Measurements from ENCODE around the gene UBASH3A.

DNA sequence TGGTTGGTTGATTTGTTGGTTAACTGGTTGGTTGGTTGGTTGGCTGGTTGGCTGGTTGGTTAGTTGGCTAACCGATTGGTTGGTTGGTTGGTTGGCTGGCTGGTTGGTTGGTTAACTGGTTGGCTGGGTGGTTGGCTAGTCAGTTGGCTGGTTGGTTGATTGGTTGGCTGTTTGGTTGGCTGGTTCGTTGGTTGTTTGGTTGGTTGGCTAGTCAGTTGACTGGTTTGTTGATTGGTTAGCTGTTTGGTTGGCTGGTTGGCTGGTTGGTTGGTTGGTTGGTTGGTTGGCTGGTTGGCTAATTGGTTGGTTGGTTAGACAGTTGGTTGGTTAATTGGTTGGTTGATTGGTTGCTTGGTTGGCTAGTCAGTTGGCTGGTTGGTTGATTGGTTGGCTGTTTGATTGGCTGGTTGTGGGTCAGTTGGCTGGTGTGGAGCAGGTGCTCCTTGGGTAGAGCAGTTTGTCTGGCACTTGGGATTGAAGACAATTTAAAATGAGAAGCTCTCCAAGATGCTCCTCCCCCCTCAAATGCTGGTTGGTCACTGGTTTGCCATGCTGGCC is 85.4 kb downstream of the UBASH3A start:
- TF ChIP-seq, protein P1, sequence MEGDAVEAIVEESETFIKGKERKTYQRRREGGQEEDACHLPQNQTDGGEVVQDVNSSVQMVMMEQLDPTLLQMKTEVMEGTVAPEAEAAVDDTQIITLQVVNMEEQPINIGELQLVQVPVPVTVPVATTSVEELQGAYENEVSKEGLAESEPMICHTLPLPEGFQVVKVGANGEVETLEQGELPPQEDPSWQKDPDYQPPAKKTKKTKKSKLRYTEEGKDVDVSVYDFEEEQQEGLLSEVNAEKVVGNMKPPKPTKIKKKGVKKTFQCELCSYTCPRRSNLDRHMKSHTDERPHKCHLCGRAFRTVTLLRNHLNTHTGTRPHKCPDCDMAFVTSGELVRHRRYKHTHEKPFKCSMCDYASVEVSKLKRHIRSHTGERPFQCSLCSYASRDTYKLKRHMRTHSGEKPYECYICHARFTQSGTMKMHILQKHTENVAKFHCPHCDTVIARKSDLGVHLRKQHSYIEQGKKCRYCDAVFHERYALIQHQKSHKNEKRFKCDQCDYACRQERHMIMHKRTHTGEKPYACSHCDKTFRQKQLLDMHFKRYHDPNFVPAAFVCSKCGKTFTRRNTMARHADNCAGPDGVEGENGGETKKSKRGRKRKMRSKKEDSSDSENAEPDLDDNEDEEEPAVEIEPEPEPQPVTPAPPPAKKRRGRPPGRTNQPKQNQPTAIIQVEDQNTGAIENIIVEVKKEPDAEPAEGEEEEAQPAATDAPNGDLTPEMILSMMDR (optimal IDR thresholded peaks at IDR 0.05 in 1 of 3, IDR thresholded peaks at IDR 0.05 in 1 of 3, conservative IDR thresholded peaks at IDR 0.05 in 1 of 3; ENCODE audit: extremely low read depth in 1 of 3, insufficient read depth in 2 of 3, low read length in 3 of 3) = no peak
- no peak for TF ChIP-seq EZH2 (IDR thresholded peaks at IDR 0.05; ENCODE audit: low read length)
